ENCODE results near the gene ANXA11.
"Not testable (repeated sequence)": the region's sequence is repeated elsewhere in the genome, so short reads cannot be mapped to it uniquely, and the experiment has no call there.

Gene ANXA11

GRCh38 chr10:80139265-80139664, 66.1 kb downstream of the ANXA11 start:
- DNase-seq (ENCODE audit: low read depth): no peak
- no peak overlapping the region for H3K4me3 ChIP-seq (ENCODE audit: low read depth, low read length)
- TF ChIP-seq MAX (IDR thresholded peaks at IDR 0.05; ENCODE audit: low read depth, low read length) (no peak), POLR2A (IDR thresholded peaks at IDR 0.05; ENCODE audit: extremely low read depth, insufficient read length) (no peak), MYC (IDR thresholded peaks at IDR 0.05; ENCODE audit: low read depth, low read length) (no peak), CTCF (IDR thresholded peaks at IDR 0.05; ENCODE audit: low read depth, low read length) (no peak)

GRCh38 chr10:80137920-80138319, 67.4 kb downstream of the ANXA11 start:
- H3K4me3 ChIP-seq (ENCODE audit: low read depth, low read length): no peak overlapping the region
- no peak for DNase-seq (ENCODE audit: low read depth)
- no peak for TF ChIP-seq MYC (IDR thresholded peaks at IDR 0.05; ENCODE audit: low read depth, low read length)

DNA sequence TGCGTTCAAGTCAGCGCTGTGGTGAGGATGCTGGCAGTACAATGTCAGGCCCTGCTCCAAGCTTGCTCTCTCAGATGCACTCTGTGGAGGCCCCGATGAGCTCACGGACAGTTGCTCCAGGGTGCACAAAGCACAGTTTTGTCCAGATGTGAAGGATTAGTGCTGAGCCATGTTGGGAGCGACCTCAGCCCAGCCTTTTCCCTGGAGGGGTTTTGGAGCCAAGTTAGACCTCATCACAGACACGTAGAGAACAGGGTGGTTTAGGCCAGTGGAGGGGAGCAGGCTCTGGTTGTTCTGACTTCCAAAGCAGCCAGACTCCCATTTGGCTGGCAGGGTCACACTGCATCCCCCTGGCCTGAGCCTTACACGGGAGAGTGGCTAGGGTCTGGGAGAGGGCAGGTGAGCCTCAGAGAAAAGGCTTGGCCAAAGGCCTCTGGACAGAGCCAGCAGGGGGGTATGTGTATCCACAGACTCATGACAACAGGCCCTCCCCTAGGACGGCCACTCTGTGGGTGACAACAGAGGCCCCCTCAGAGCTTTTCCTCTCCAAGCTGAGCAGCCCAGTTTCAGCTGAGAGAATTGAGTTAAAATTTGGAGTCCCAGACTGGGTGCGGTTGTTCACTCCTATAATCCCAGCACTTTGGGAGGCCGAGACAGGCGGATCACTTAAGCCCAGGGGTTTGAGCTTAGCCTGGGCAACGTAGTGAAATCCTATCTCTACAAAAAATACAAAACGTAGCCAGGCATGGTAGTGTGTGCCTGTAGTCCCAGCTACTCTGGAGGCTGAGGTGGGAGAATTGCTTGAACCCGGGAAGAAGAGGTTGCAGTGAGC, 68.1 kb downstream of the ANXA11 start:
- TF ChIP-seq CTCF (IDR thresholded peaks at IDR 0.05; ENCODE audit: low read depth, low read length): no peak
- no peak for TF ChIP-seq MYC (IDR thresholded peaks at IDR 0.05; ENCODE audit: low read depth, low read length)
- no peak for TF ChIP-seq POLR2A (IDR thresholded peaks at IDR 0.05; ENCODE audit: extremely low read depth, insufficient read length)
- TF ChIP-seq MAX (IDR thresholded peaks at IDR 0.05; ENCODE audit: low read depth, low read length): no peak
- no peak overlapping the region for H3K4me3 ChIP-seq (ENCODE audit: low read depth, low read length)
- DNase-seq (ENCODE audit: low read depth): no peak

GRCh38 chr10:80136134-80136571, 69.2 kb downstream of the ANXA11 start:
- TF ChIP-seq MAX (IDR thresholded peaks at IDR 0.05; ENCODE audit: low read depth, low read length): no peak
- no peak for TF ChIP-seq CTCF (IDR thresholded peaks at IDR 0.05; ENCODE audit: low read depth, low read length)
- no peak for TF ChIP-seq POLR2A (IDR thresholded peaks at IDR 0.05; ENCODE audit: extremely low read depth, insufficient read length)
- TF ChIP-seq MYC (IDR thresholded peaks at IDR 0.05; ENCODE audit: low read depth, low read length): no peak
- no peak overlapping the region for H3K4me3 ChIP-seq (ENCODE audit: low read depth, low read length)
- DNase-seq (ENCODE audit: low read depth): no peak

GRCh38 chr10:80133687-80134086, 71.7 kb downstream of the ANXA11 start:
- not testable (repeated sequence) for DNase-seq (ENCODE audit: low read depth); H3K4me3 ChIP-seq (ENCODE audit: low read depth, low read length)

GRCh38 chr10:80133206-80133605, 72.1 kb downstream of the ANXA11 start:
- TF ChIP-seq POLR2A (IDR thresholded peaks at IDR 0.05; ENCODE audit: extremely low read depth, insufficient read length) (no peak), CTCF (IDR thresholded peaks at IDR 0.05; ENCODE audit: low read depth, low read length) (no peak), MYC (IDR thresholded peaks at IDR 0.05; ENCODE audit: low read depth, low read length) (no peak), MAX (IDR thresholded peaks at IDR 0.05; ENCODE audit: low read depth, low read length) (no peak)
- no peak overlapping the region for H3K4me3 ChIP-seq (ENCODE audit: low read depth, low read length)
- no peak for DNase-seq (ENCODE audit: low read depth)
